CD4-positive, alpha-beta T cell treated with Interleukin-12 subunit alpha and Interleukin-12 subunit beta, for 1 hour (primary cell): ENCODE results near the gene TRAPPC5.
A peak's percentile ranks its signal among the peaks of the same experiment; 100 is the strongest.

Source experiments
- DNase-seq: peaks from one replicate; pipeline ENCODE4 v3.0.0-alpha.2; 2020

Gene TRAPPC5

GRCh38 chr19:7680606-7681339 lies at the start of gene TRAPPC5:
Gene TRAPPC5 (plus strand): TSS chr19:7680833. CDS start chr19:7682254, 1,421 bp downstream.
- DNase-seq = peak; percentile 90

- no peak for DNase-seq
These were observed 49.1 kb upstream of the TRAPPC5 start for GRCh38 chr19:7631577-7631976.

- no peak for DNase-seq
These were observed 48.1 kb upstream of the TRAPPC5 start for GRCh38 chr19:7632340-7633203.

- DNase-seq = no peak
These were observed 46.9 kb upstream of the TRAPPC5 start, which contains the start of gene PCP2 for GRCh38 chr19:7633698-7634097. Gene PCP2 (minus strand): TSS chr19:7633719. CDS start chr19:7633457, 262 bp downstream.

GRCh38 chr19:7635670-7636069 lies 45.0 kb upstream of the TRAPPC5 start:
- DNase-seq = no peak

GRCh38 chr19:7636317-7636690 lies 44.3 kb upstream of the TRAPPC5 start:
- no peak for DNase-seq

- peak; percentile 95 for DNase-seq
These were observed 43.8 kb upstream of the TRAPPC5 start, which contains the start of gene STXBP2 for GRCh38 chr19:7636691-7637373. Gene STXBP2 (plus strand): TSS chr19:7637110. CDS start chr19:7637150, 40 bp downstream.

GRCh38 chr19:7637374-7638256 lies 43.0 kb upstream of the TRAPPC5 start:
- peak; percentile 37 for DNase-seq

- DNase-seq = no peak
These were observed 41.7 kb upstream of the TRAPPC5 start for GRCh38 chr19:7638802-7639465.

- no peak for DNase-seq
These were observed 40.7 kb upstream of the TRAPPC5 start for GRCh38 chr19:7639863-7640348.

- no peak for DNase-seq
These were observed 39.8 kb upstream of the TRAPPC5 start for GRCh38 chr19:7640803-7641202.

GRCh38 chr19:7641290-7642276 lies 39.0 kb upstream of the TRAPPC5 start:
- no peak for DNase-seq

GRCh38 chr19:7642295-7643030 lies 38.2 kb upstream of the TRAPPC5 start:
- DNase-seq = no peak

GRCh38 chr19:7643031-7643415 lies 37.6 kb upstream of the TRAPPC5 start:
- no peak for DNase-seq

GRCh38 chr19:7643629-7644549 lies 36.7 kb upstream of the TRAPPC5 start:
- peak; percentile 37 for DNase-seq

GRCh38 chr19:7644550-7644877 lies 36.1 kb upstream of the TRAPPC5 start:
- DNase-seq = no peak

GRCh38 chr19:7645163-7645562 lies 35.5 kb upstream of the TRAPPC5 start:
- no peak for DNase-seq

GRCh38 chr19:7645656-7646425 lies 34.8 kb upstream of the TRAPPC5 start:
- no peak for DNase-seq
